Measurements from ENCODE around the gene MBTPS1.

Gene MBTPS1

GRCh38 chr16:84021488-84021887, 95.3 kb downstream of the MBTPS1 start:
- no peaks in the 10 kb centered on the region for H3K79me2 ChIP-seq (ENCODE audit: insufficient read depth, low read length)
- no peak overlapping the region for H3K4me2 ChIP-seq (ENCODE audit: low read depth, low read length, poor library complexity, severe bottlenecking)
- H3F3A ChIP-seq (ENCODE audit: low read depth) = no peaks in the 10 kb centered on the region
- no peaks in the 10 kb centered on the region for H4K20me1 ChIP-seq (ENCODE audit: insufficient read depth, low read length, poor library complexity, severe bottlenecking)
- no peaks in the 10 kb centered on the region for H3K36me3 ChIP-seq (ENCODE audit: insufficient read depth, low read length)
- TF ChIP-seq, protein P1, sequence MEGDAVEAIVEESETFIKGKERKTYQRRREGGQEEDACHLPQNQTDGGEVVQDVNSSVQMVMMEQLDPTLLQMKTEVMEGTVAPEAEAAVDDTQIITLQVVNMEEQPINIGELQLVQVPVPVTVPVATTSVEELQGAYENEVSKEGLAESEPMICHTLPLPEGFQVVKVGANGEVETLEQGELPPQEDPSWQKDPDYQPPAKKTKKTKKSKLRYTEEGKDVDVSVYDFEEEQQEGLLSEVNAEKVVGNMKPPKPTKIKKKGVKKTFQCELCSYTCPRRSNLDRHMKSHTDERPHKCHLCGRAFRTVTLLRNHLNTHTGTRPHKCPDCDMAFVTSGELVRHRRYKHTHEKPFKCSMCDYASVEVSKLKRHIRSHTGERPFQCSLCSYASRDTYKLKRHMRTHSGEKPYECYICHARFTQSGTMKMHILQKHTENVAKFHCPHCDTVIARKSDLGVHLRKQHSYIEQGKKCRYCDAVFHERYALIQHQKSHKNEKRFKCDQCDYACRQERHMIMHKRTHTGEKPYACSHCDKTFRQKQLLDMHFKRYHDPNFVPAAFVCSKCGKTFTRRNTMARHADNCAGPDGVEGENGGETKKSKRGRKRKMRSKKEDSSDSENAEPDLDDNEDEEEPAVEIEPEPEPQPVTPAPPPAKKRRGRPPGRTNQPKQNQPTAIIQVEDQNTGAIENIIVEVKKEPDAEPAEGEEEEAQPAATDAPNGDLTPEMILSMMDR (conservative IDR thresholded peaks at IDR 0.05; ENCODE audit: low read length) = no peak
- TF ChIP-seq EZH2phosphoT487 (IDR thresholded peaks at IDR 0.05; ENCODE audit: borderline replicate concordance) = no peak
- no peak overlapping the region for H2AFZ ChIP-seq (ENCODE audit: low read length)
- H3K9me2 ChIP-seq (replicated peaks; ENCODE audit: low read depth, low read length) = no peaks in the 10 kb centered on the region
- no peak overlapping the region for H3K4me3 ChIP-seq (ENCODE audit: low read length, poor library complexity, severe bottlenecking)
- no peak overlapping the region for H3K9ac ChIP-seq (ENCODE audit: low read depth, low read length, poor library complexity, severe bottlenecking)
- no peaks in the 10 kb centered on the region for H3K9me3 ChIP-seq (ENCODE audit: insufficient read depth, low read depth, low read length)
- no peaks in the 10 kb centered on the region for H3K27me3 ChIP-seq (ENCODE audit: insufficient read depth, low read length, poor library complexity, severe bottlenecking)
- H3K4me1 ChIP-seq (ENCODE audit: insufficient read depth, low read length, poor library complexity, severe bottlenecking) = no peaks in the 10 kb centered on the region

DNA sequence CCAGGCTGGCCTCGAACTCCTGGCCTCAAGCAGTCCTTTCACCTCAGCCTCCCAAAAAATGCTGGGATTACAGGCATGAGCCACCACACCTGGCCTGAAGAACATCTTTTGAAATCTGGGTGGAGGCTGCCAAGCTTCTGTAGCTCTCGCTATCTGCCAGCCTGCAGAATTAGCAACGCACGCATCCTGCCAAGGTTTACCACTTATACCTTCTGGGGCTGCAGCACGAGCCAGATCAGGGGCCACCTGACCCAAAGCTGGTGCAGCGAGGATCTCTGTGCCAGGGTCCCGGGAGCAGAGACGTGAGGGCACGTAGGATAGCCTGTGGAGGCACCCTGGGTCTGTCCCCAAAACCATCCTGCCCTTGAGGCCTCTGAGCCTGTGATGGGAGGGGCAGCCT, 96.4 kb downstream of the MBTPS1 start:
- Histone ChIP-seq H2AFZ (ENCODE audit: low read length) (no peak overlapping the region), H3K27me3 (ENCODE audit: insufficient read depth, low read length, poor library complexity, severe bottlenecking) (no peaks in the 10 kb centered on the region), H3K9ac (ENCODE audit: low read depth, low read length, poor library complexity, severe bottlenecking) (no peak overlapping the region), H3K4me2 (ENCODE audit: low read depth, low read length, poor library complexity, severe bottlenecking) (no peak overlapping the region), H3K9me3 (ENCODE audit: insufficient read depth, low read depth, low read length) (no peaks in the 10 kb centered on the region), H4K20me1 (ENCODE audit: insufficient read depth, low read length, poor library complexity, severe bottlenecking) (no peaks in the 10 kb centered on the region), H3K9me2 (replicated peaks; ENCODE audit: low read depth, low read length) (no peaks in the 10 kb centered on the region), H3K4me1 (ENCODE audit: insufficient read depth, low read length, poor library complexity, severe bottlenecking) (no peaks in the 10 kb centered on the region), H3K36me3 (ENCODE audit: insufficient read depth, low read length) (no peaks in the 10 kb centered on the region), H3K4me3 (ENCODE audit: low read length, poor library complexity, severe bottlenecking) (no peak overlapping the region), H3F3A (ENCODE audit: low read depth) (no peaks in the 10 kb centered on the region), H3K79me2 (ENCODE audit: insufficient read depth, low read length) (no peaks in the 10 kb centered on the region)
- no peak for TF ChIP-seq EZH2phosphoT487 (IDR thresholded peaks at IDR 0.05; ENCODE audit: borderline replicate concordance)
- TF ChIP-seq, protein P1 (conservative IDR thresholded peaks at IDR 0.05; ENCODE audit: low read length) = no peak

GRCh38 chr16:84018710-84019109, 98.0 kb downstream of the MBTPS1 start:
- TF ChIP-seq, protein P1 (conservative IDR thresholded peaks at IDR 0.05; ENCODE audit: low read length) = no peak
- no peak for TF ChIP-seq EZH2phosphoT487 (IDR thresholded peaks at IDR 0.05; ENCODE audit: borderline replicate concordance)
- no peak overlapping the region for H3K4me2 ChIP-seq (ENCODE audit: low read depth, low read length, poor library complexity, severe bottlenecking)
- H3K27me3 ChIP-seq (ENCODE audit: insufficient read depth, low read length, poor library complexity, severe bottlenecking) = no peaks in the 10 kb centered on the region
- H4K20me1 ChIP-seq (ENCODE audit: insufficient read depth, low read length, poor library complexity, severe bottlenecking) = no peaks in the 10 kb centered on the region
- H3K4me1 ChIP-seq (ENCODE audit: insufficient read depth, low read length, poor library complexity, severe bottlenecking) = no peaks in the 10 kb centered on the region
- no peak overlapping the region for H3K4me3 ChIP-seq (ENCODE audit: low read length, poor library complexity, severe bottlenecking)
- H3K9ac ChIP-seq (ENCODE audit: low read depth, low read length, poor library complexity, severe bottlenecking) = no peak overlapping the region
- no peaks in the 10 kb centered on the region for H3K9me2 ChIP-seq (replicated peaks; ENCODE audit: low read depth, low read length)
- no peaks in the 10 kb centered on the region for H3K79me2 ChIP-seq (ENCODE audit: insufficient read depth, low read length)
- H2AFZ ChIP-seq (ENCODE audit: low read length) = no peak overlapping the region
- H3K9me3 ChIP-seq (ENCODE audit: insufficient read depth, low read depth, low read length) = no peaks in the 10 kb centered on the region
- no peaks in the 10 kb centered on the region for H3K36me3 ChIP-seq (ENCODE audit: insufficient read depth, low read length)
- no peaks in the 10 kb centered on the region for H3F3A ChIP-seq (ENCODE audit: low read depth)

Data from Loucy (cell line).